ENCODE data around the gene GLI3.

Gene GLI3

GRCh38 chr7:42236266-42236975, 588 bp downstream of the GLI3 start:
- no peak for DNase-seq (ENCODE audit: low read depth in 2 of 2)

GRCh38 chr7:42235741-42236161, 1.3 kb downstream of the GLI3 start:
- DNase-seq (ENCODE audit: low read depth in 2 of 2) = no peak

- DNase-seq (ENCODE audit: low read depth in 2 of 2) = no peak
Observed at GRCh38 chr7:42234736-42235135, 2.3 kb downstream of the GLI3 start.

GRCh38 chr7:42233695-42234331, 3.2 kb downstream of the GLI3 start:
- DNase-seq (ENCODE audit: low read depth in 2 of 2) = no peak

GRCh38 chr7:42233171-42233570, 3.8 kb downstream of the GLI3 start:
- no peak for DNase-seq (ENCODE audit: low read depth in 2 of 2)

- DNase-seq (ENCODE audit: low read depth in 2 of 2) = no peak
Observed at GRCh38 chr7:42232275-42232674, 4.7 kb downstream of the GLI3 start.

GRCh38 chr7:42231043-42231787, 5.8 kb downstream of the GLI3 start:
- DNase-seq (ENCODE audit: low read depth in 2 of 2) = no peak

GRCh38 chr7:42227936-42228591, 8.9 kb downstream of the GLI3 start:
- no peak for DNase-seq (ENCODE audit: low read depth in 2 of 2)

GRCh38 chr7:42227541-42227935, 9.5 kb downstream of the GLI3 start:
- DNase-seq (ENCODE audit: low read depth in 2 of 2) = no peak

- no peak for DNase-seq (ENCODE audit: low read depth in 2 of 2)
Observed at GRCh38 chr7:42227021-42227420, 10.0 kb downstream of the GLI3 start.

- DNase-seq (ENCODE audit: low read depth in 2 of 2) = no peak
Observed at GRCh38 chr7:42226354-42226941, 10.6 kb downstream of the GLI3 start.

GRCh38 chr7:42224391-42225003, 12.5 kb downstream of the GLI3 start:
- no peak for DNase-seq (ENCODE audit: low read depth in 2 of 2)

- DNase-seq (ENCODE audit: low read depth in 2 of 2) = no peak
Observed at GRCh38 chr7:42222891-42223290, 14.1 kb downstream of the GLI3 start.

GRCh38 chr7:42222125-42222524, 14.9 kb downstream of the GLI3 start:
- DNase-seq (ENCODE audit: low read depth in 2 of 2) = no peak

GRCh38 chr7:42221304-42221703, 15.7 kb downstream of the GLI3 start:
- DNase-seq (ENCODE audit: low read depth in 2 of 2) = no peak

- DNase-seq (ENCODE audit: low read depth in 2 of 2) = no peak
Observed at GRCh38 chr7:42219447-42219846, 17.6 kb downstream of the GLI3 start.

- no peak for DNase-seq (ENCODE audit: low read depth in 2 of 2)
Observed at GRCh38 chr7:42218248-42218647, 18.8 kb downstream of the GLI3 start.

GRCh38 chr7:42217548-42217947, 19.5 kb downstream of the GLI3 start:
- no peak for DNase-seq (ENCODE audit: low read depth in 2 of 2)

GRCh38 chr7:42217053-42217452, 20.0 kb downstream of the GLI3 start:
- no peak for DNase-seq (ENCODE audit: low read depth in 2 of 2)

GRCh38 chr7:42214060-42214679, 22.8 kb downstream of the GLI3 start:
- DNase-seq (ENCODE audit: low read depth in 2 of 2) = no peak

- no peak for DNase-seq (ENCODE audit: low read depth in 2 of 2)
Observed at GRCh38 chr7:42213093-42213492, 23.9 kb downstream of the GLI3 start.

Measured in stimulated activated CD8-positive, alpha-beta memory T cell treated with anti-CD3 and anti-CD28 coated beads, Interleukin-15, amount 100 ng/mL, for 4 hours (primary cell).